MM.1S (cell line): ENCODE data around the gene FAM222B.
"Not testable (repeated sequence)": the region's sequence is repeated elsewhere in the genome, so short reads cannot be mapped to it uniquely, and the experiment has no call there.

Source experiments
- DNase-seq: peaks from one replicate; pipeline ENCODE4 v3.0.0-alpha.2; 2015
- H2AFZ ChIP-seq: fragments of 300-600 bp; sonication (generic); 2 replicates; pipeline ENCODE4 v1.6.0; 2016; ENCODE audit warnings: antibody characterized with exemption, low read length
- H3F3A ChIP-seq: fragments of 300-600 bp; sonication (generic); 2 replicates; pipeline ENCODE4 v1.6.1; 2016; ENCODE audit warnings: mild to moderate bottlenecking, antibody characterized with exemption, low read length, moderate library complexity, mixed read lengths; ENCODE audit not compliant: insufficient read depth
- H3K27ac ChIP-seq: fragments of 300-600 bp; sonication (generic); 2 replicates; pipeline ENCODE4 v1.5.1; 2016; ENCODE audit warnings: mild to moderate bottlenecking, low read length
- H3K27me3 ChIP-seq: fragments of 300-600 bp; sonication (generic); replicated peaks from 2 replicates; pipeline ENCODE4 v1.6.0; 2016; ENCODE audit warnings: low read length; ENCODE audit not compliant: insufficient read depth
- H3K36me3 ChIP-seq: fragments of 300-600 bp; sonication (generic); replicated peaks from 2 replicates; pipeline ENCODE4 v1.6.1; 2016; ENCODE audit warnings: mild to moderate bottlenecking, low read length, mixed read lengths; ENCODE audit not compliant: insufficient read depth
- H3K4me1 ChIP-seq: fragments of 300-600 bp; sonication (generic); 2 replicates; pipeline ENCODE4 v1.6.1; 2016; ENCODE audit warnings: low read length, mixed read lengths
- H3K4me2 ChIP-seq: fragments of 300-600 bp; sonication (generic); 2 replicates; pipeline ENCODE4 v1.6.0; 2016; ENCODE audit warnings: low read depth, low read length
- H3K4me3 ChIP-seq: fragments of 300-600 bp; sonication (generic); 2 replicates; pipeline ENCODE4 v1.5.1; 2016; ENCODE audit warnings: low read length, mixed read lengths
- H3K79me2 ChIP-seq: fragments of 300-600 bp; sonication (generic); 2 replicates; pipeline ENCODE4 v1.6.1; 2016; ENCODE audit warnings: mixed run types, low read length, mixed read lengths
- H3K9ac ChIP-seq: fragments of 300-600 bp; sonication (generic); 2 replicates; pipeline ENCODE4 v1.6.1; 2016; ENCODE audit warnings: low read length, mixed read lengths
- H3K9me2 ChIP-seq: fragments of 300-600 bp; sonication (generic); replicated peaks from 2 replicates; pipeline ENCODE4 v1.6.1; 2016; ENCODE audit warnings: mild to moderate bottlenecking, low read length, mixed read lengths; ENCODE audit not compliant: insufficient read depth
- H3K9me3 ChIP-seq: fragments of 300-600 bp; sonication (generic); replicated peaks from 2 replicates; pipeline ENCODE4 v1.6.1; 2016; ENCODE audit warnings: mild to moderate bottlenecking, low read length, mixed read lengths; ENCODE audit not compliant: insufficient read depth
- H4K20me1 ChIP-seq: fragments of 300-600 bp; sonication (generic); 2 replicates; pipeline ENCODE4 v1.6.1; 2016; ENCODE audit warnings: mild to moderate bottlenecking, low read length, moderate library complexity, mixed read lengths; ENCODE audit not compliant: insufficient read depth
- EZH2 ChIP-seq: fragments of 300-600 bp; sonication (generic); optimal IDR thresholded peaks from 2 replicates; pipeline ENCODE3; 2017; ENCODE audit warnings: low read depth, mild to moderate bottlenecking, antibody characterized with exemption, low read length, mixed read lengths
- EZH2phosphoT487 ChIP-seq: fragments of 300-600 bp; sonication (generic); IDR thresholded peaks from 2 replicates; pipeline ENCODE4 v1.6.1; 2018; ENCODE audit warnings: antibody characterized with exemption, low read length
- TF ChIP-seq, protein P1 (sequence below): fragments of 300-600 bp; sonication (generic); IDR thresholded peaks from 2 replicates; pipeline ENCODE4 v1.5.1; 2016; ENCODE audit warnings: antibody characterized with exemption, low read length, mixed read lengths

FAM222B gene

DNA sequence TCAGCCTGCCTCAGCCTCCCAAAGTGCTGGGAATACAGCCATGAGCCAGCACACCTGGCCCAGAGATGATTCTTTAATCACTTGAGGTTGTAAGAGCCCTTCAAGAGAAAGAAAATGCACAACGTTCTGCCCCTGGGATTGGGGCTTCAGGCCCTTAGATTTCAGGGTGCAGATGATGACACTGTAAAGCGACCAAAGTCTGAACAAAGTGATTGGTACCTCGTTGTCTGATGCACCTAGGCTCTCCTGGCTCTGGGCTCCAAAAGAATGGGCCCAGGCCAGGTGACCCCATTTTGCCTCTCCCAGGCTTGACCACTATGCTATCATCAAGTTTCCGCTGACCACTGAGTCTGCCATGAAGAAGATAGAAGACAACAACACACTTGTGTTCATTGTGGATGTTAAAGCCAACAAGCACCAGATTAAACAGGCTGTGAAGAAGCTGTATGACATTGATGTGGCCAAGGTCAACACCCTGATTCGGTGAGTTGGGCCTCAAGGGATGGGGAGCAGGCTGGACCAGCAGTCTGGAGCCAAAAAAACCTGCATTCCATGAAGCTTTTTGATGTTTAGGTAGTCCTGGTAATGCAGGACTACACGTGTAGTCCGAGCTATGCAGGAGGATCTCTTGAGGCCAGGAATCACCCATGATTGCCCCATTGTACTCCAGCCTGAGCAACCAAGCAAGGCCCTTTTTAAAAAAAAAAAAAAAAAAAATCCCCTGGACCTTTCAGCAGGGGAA, 120.0 kb downstream of the FAM222B start:
- H3K27me3 ChIP-seq: peaks cover 10% of the 10 kb centered on the region
- H3K79me2 ChIP-seq: peaks cover 39% of the 10 kb centered on the region
- no peak overlapping the region for H3K4me3 ChIP-seq
- 0 out of 2 replicates have a peak, but pooled peaks cover 13% of the 10 kb centered on the region for H4K20me1 ChIP-seq
- no peaks in the 10 kb centered on the region; the same call in 1 of the 2 replicates for H3K4me1 ChIP-seq
- no peaks in the 10 kb centered on the region for H3K9me2 ChIP-seq
- H3K9ac ChIP-seq: no peak overlapping the region
- TF ChIP-seq, protein P1, sequence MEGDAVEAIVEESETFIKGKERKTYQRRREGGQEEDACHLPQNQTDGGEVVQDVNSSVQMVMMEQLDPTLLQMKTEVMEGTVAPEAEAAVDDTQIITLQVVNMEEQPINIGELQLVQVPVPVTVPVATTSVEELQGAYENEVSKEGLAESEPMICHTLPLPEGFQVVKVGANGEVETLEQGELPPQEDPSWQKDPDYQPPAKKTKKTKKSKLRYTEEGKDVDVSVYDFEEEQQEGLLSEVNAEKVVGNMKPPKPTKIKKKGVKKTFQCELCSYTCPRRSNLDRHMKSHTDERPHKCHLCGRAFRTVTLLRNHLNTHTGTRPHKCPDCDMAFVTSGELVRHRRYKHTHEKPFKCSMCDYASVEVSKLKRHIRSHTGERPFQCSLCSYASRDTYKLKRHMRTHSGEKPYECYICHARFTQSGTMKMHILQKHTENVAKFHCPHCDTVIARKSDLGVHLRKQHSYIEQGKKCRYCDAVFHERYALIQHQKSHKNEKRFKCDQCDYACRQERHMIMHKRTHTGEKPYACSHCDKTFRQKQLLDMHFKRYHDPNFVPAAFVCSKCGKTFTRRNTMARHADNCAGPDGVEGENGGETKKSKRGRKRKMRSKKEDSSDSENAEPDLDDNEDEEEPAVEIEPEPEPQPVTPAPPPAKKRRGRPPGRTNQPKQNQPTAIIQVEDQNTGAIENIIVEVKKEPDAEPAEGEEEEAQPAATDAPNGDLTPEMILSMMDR: no peak
- no peak for TF ChIP-seq EZH2
- no peak for TF ChIP-seq EZH2phosphoT487
- H3K4me2 ChIP-seq: no peak overlapping the region; the same call in 1 of the 2 replicates
- no peak for DNase-seq
- peaks cover 16% of the 10 kb centered on the region; the same call in 1 of the 2 replicates for H3K36me3 ChIP-seq
- peaks cover 64% of the 10 kb centered on the region for H3F3A ChIP-seq
- no peaks in the 10 kb centered on the region for H3K9me3 ChIP-seq
- peak overlapping the region; percentile 18; the same call in 1 of the 2 replicates for H3K27ac ChIP-seq
- no peak overlapping the region for H2AFZ ChIP-seq

DNA sequence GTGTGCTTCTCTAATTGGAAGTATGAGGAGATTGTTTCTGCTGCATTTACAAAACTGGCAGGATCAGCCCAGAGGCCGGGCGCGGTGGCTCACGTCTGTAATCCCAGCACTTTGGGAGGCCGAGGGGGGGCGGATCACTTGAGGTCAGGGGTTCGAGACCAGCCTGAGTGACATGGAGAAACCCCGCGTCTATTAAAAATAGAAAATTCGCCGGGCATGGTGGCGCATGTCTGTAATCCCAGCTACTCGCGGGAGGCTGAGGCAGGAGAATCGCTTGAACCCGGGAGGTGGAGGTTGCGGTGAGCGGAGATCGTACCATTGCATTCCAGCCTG, 121.6 kb downstream of the FAM222B start:
- peaks cover 27% of the 10 kb centered on the region for H3K27me3 ChIP-seq
- H3K9ac ChIP-seq: peak overlapping the region; percentile 99
- H3K4me2 ChIP-seq: peak overlapping the region; percentile 95
- not testable (repeated sequence) for DNase-seq, H3K4me1 ChIP-seq, H3K9me3 ChIP-seq, H2AFZ ChIP-seq, H3K9me2 ChIP-seq
- H3K27ac ChIP-seq: peak overlapping the region; percentile 73; the same call in 1 of the 2 replicates
- peaks cover 16% of the 10 kb centered on the region; the same call in 1 of the 2 replicates for H3K36me3 ChIP-seq
- H3K4me3 ChIP-seq: peak overlapping the region; percentile 92
- H3F3A ChIP-seq: peaks cover 62% of the 10 kb centered on the region
- H4K20me1 ChIP-seq: 0 out of 2 replicates have a peak, but pooled peaks cover 13% of the 10 kb centered on the region
- peaks cover 39% of the 10 kb centered on the region for H3K79me2 ChIP-seq

DNA sequence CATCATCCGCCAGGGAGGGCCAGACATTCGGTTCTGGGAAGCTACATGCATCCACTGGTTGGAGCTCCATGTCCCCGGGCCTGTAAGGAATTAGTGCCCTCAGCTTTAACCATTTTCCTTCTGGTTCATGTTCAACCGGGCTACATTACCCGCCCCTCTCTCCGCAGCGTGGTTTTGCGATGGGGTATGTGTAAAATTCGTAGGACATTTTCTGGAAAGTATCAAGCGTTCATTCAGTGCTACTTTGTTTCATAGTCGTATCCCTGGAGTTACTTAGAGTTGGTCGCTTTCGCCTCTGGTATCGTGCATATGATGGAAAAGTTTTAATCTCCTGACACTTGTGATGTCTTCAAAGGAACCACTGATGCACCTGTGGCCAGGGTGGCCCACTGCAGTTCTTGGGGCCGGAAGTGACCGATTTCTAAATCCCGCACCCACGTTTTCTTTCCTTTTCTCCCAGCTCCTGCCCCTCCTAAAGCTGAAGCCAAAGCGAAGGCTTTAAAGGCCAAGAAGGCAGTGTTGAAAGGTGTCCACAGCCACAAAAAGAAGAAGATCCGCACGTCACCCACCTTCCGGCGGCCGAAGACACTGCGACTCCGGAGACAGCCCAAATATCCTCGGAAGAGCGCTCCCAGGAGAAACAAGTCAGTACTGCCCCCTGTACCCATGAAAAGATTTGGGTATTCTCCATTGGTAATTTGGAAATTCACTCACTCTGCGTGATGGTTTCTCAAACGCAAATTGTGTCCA, 122.2 kb downstream of the FAM222B start:
- peaks cover 57% of the 10 kb centered on the region for H3F3A ChIP-seq
- peak overlapping the region; percentile 99 for H3K9ac ChIP-seq
- no peaks in the 10 kb centered on the region for H3K9me2 ChIP-seq
- no peak overlapping the region for H2AFZ ChIP-seq
- peaks cover 32% of the 10 kb centered on the region for H3K27me3 ChIP-seq
- peak overlapping the region; percentile 73 for H3K27ac ChIP-seq
- peak overlapping the region; percentile 92 for H3K4me3 ChIP-seq
- no peaks in the 10 kb centered on the region for H3K9me3 ChIP-seq
- DNase-seq: peak; percentile 58
- no peaks in the 10 kb centered on the region; the same call in 1 of the 2 replicates for H3K4me1 ChIP-seq
- TF ChIP-seq, protein P1: peak; percentile 32
- TF ChIP-seq EZH2 (no peak), EZH2phosphoT487 (no peak)
- H3K36me3 ChIP-seq: peaks cover 16% of the 10 kb centered on the region; the same call in 1 of the 2 replicates
- H3K4me2 ChIP-seq: peak overlapping the region; percentile 95
- 0 out of 2 replicates have a peak, but pooled peaks cover 13% of the 10 kb centered on the region for H4K20me1 ChIP-seq
- H3K79me2 ChIP-seq: peaks cover 39% of the 10 kb centered on the region
